ENCODE data around the gene ZDHHC6. TPM values are rescaled to one million over a fixed set of nuclear protein-coding genes. Genes with fewer than 3 reads are reported as not detected.
"Not testable (repeated sequence)": the region's sequence is repeated elsewhere in the genome, so short reads cannot be mapped to it uniquely, and the experiment has no call there.

ZDHHC6 gene
- total and polyA plus RNA-seq, 5 donors, result 17.8 to 27.2 (median 18.2) TPM

- DNase-seq (no peak), ATAC-seq (no peak)
- H3K4me3 ChIP-seq (ENCODE audit: low read length), result no peak overlapping the region
- intact Hi-C loops (cut with DNase I), result no loop called here
- H3K27ac ChIP-seq (ENCODE audit: low read length), result no peak overlapping the region
- H3K4me1 ChIP-seq (ENCODE audit: control insufficient read depth, insufficient read depth, low read length), result no peaks in the 10 kb centered on the region
- no peaks in the 10 kb centered on the region for H3K27me3 ChIP-seq (ENCODE audit: control insufficient read depth, insufficient read depth)
- no peaks in the 10 kb centered on the region for H3K9me3 ChIP-seq (ENCODE audit: control insufficient read depth, low read length)
- 82% methylated on average over 1 of the region's 1 CpG for WGBS
Measured at GRCh38 chr10:112467541-112468075, 20.9 kb upstream of the ZDHHC6 start.

- no peak overlapping the region for H3K27ac ChIP-seq (ENCODE audit: low read length)
- 86% methylated on average over 3 of the region's 3 CpGs for WGBS
- DNase-seq (no peak), ATAC-seq (no peak)
- no peaks in the 10 kb centered on the region for H3K27me3 ChIP-seq (ENCODE audit: control insufficient read depth, insufficient read depth)
- no peaks in the 10 kb centered on the region for H3K4me1 ChIP-seq (ENCODE audit: control insufficient read depth, insufficient read depth, low read length)
- H3K4me3 ChIP-seq (ENCODE audit: low read length), result no peak overlapping the region
- intact Hi-C loops (cut with DNase I), result no loop called here
- no peaks in the 10 kb centered on the region for H3K9me3 ChIP-seq (ENCODE audit: control insufficient read depth, low read length)
Measured at GRCh38 chr10:112466802-112467201, 20.1 kb upstream of the ZDHHC6 start.

DNA sequence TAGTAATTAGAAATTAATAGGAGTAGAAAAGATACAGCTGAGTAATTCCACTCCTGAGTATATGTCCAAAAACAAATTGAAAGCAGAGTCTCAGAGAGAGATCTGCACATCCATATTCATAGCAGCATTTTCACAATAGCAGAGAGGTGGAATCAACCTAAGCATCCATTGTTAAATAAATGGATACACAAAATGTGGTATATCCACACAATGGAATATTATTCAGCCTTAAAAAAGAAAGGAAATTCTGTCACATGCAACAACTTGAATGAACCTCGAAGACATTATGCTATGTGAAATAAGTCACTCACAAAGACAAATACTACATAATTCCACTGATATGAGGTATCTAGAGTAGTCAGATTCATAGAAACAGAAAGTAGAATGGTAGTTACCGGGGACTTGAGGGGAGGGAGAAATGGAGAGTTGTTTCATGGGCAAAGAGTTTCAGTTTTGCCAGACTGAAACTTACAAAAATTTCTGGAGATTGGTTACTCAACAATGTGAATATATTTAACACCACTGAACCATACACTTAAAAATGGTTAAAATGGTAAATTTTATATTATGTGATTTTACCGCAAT lies 18.7 kb upstream of the ZDHHC6 start:
- Histone ChIP-seq H3K27ac (ENCODE audit: low read length) (no peak overlapping the region), H3K4me1 (ENCODE audit: control insufficient read depth, insufficient read depth, low read length) (no peaks in the 10 kb centered on the region), H3K27me3 (ENCODE audit: control insufficient read depth, insufficient read depth) (no peaks in the 10 kb centered on the region), H3K9me3 (ENCODE audit: control insufficient read depth, low read length) (no peaks in the 10 kb centered on the region), H3K4me3 (ENCODE audit: low read length) (no peak overlapping the region)
- intact Hi-C loops (cut with DNase I), result no loop called here
- DNase-seq, result no peak
- WGBS, result 96% methylated on average over 3 of the region's 3 CpGs
- ATAC-seq, result no peak

GRCh38 chr10:112464074-112464473 lies 17.4 kb upstream of the ZDHHC6 start:
- H3K4me1 ChIP-seq (ENCODE audit: control insufficient read depth, insufficient read depth, low read length); DNase-seq: not testable (repeated sequence)
- 95% methylated on average over 5 of the region's 5 CpGs for WGBS

DNA sequence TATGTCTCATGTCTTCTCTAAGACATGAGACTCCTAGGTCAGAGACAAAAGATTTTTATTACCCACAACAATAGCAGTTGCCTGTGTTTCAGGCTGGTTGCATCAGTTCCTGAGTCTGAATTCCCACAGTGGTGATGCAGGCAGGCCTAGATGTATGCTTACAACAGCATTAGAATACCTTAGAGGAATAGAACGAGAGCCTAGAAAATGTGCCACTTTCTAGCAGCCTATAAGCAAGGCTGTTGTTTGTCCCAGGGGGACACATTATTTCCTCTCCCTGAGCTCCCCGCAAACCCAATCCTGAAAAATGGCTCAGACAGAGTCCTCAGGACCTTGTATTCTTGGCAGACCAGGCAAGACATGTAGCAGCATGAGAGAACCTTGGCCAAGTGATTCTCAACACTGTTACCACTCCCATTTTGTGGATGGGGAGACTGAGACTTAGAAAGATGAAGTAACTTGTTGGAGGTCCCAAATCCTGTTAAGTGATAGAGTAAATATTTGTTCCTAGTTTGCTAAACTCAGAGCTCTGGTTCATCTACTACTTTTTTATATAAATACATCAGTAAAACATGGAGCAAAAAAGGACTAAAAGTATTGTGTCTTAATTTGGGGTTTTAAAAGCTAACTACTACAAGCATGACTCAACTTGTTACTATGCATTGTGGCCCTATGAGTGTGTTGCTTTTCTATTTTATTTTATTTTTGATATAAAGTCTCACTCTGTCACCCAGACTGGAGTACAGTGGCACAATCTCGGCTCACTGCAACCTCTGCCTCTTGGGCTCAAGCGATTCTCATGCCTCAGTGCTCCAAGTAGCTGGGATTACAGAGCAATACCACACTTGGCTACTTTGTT lies 14.5 kb upstream of the ZDHHC6 start:
- no peaks in the 10 kb centered on the region for H3K9me3 ChIP-seq (ENCODE audit: control insufficient read depth, low read length)
- H3K27me3 ChIP-seq (ENCODE audit: control insufficient read depth, insufficient read depth), result no peaks in the 10 kb centered on the region
- DNase-seq (no peak), ATAC-seq (no peak)
- no peak overlapping the region for H3K27ac ChIP-seq (ENCODE audit: low read length)
- intact Hi-C loops (cut with DNase I), result no loop called here
- H3K4me1 ChIP-seq (ENCODE audit: control insufficient read depth, insufficient read depth, low read length), result no peaks in the 10 kb centered on the region
- H3K4me3 ChIP-seq (ENCODE audit: low read length), result no peak overlapping the region
- WGBS, result 97% methylated on average over 4 of the region's 4 CpGs

More at GRCh38 chr10:112464074-112464473, 17.4 kb upstream of the ZDHHC6 start:
- H3K9me3 ChIP-seq (ENCODE audit: control insufficient read depth, low read length); H3K27me3 ChIP-seq (ENCODE audit: control insufficient read depth, insufficient read depth); ATAC-seq; intact Hi-C loops (cut with DNase I); H3K4me3 ChIP-seq (ENCODE audit: low read length); H3K27ac ChIP-seq (ENCODE audit: low read length): not testable (repeated sequence)

DNA sequence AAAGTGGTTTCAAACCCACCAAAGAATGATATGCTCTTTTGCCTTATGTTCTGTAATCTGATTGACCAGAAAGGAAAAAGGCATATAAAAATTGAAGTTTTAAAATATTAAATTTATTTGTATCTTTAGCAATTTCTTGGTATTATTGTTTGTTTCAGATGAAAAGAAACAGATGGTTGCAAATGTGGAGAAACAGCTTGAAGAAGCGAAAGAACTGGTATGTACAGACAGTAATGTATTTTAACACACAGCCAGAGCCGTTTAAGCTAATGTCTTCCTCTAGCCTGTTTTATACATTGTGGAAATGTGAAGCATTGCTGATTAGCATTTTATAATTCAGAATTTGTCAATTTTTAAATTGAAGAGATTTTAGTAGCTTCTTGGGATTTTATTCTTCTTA lies 13.7 kb upstream of the ZDHHC6 start:
- WGBS, result 91% methylated on average over 2 of the region's 2 CpGs
- no peak for DNase-seq

DNA sequence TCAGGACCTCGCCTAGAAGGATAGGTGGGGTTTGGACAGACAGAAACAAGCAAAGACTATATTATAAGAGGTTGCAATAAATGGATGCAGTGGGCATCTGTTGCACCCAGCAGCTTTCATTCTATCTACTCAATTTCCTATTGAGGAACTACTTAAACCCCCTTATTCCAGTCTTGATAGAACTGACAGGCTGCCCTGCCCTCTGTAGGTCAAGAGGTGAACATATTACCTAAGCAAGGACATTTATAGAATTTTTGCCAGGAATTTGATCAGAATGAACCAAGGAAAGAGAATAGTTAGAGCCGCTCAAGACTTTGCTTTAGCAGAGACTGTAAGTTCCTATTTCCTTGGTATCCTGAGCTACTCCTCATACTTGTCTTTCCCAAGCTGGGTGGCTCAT lies 9.8 kb upstream of the ZDHHC6 start:
- no peak overlapping the region for H3K4me3 ChIP-seq (ENCODE audit: low read length)
- WGBS, result 97% methylated on average over 2 of the region's 2 CpGs
- no peaks in the 10 kb centered on the region for H3K4me1 ChIP-seq (ENCODE audit: control insufficient read depth, insufficient read depth, low read length)
- ATAC-seq, result no peak
- no peak overlapping the region for H3K27ac ChIP-seq (ENCODE audit: low read length)
- no peak for DNase-seq
- no peaks in the 10 kb centered on the region for H3K9me3 ChIP-seq (ENCODE audit: control insufficient read depth, low read length)
- H3K27me3 ChIP-seq (ENCODE audit: control insufficient read depth, insufficient read depth), result no peaks in the 10 kb centered on the region
- intact Hi-C loops (cut with DNase I), result no loop called here

More for the DNA sequence above, 13.7 kb upstream of the ZDHHC6 start:
- Histone ChIP-seq H3K27me3 (ENCODE audit: control insufficient read depth, insufficient read depth) (no peaks in the 10 kb centered on the region), H3K9me3 (ENCODE audit: control insufficient read depth, low read length) (no peaks in the 10 kb centered on the region), H3K4me3 (ENCODE audit: low read length) (no peak overlapping the region), H3K27ac (ENCODE audit: low read length) (no peak overlapping the region), H3K4me1 (ENCODE audit: control insufficient read depth, insufficient read depth, low read length) (no peaks in the 10 kb centered on the region)
- ATAC-seq, result no peak
- intact Hi-C loops (cut with DNase I), result no loop called here

- H3K4me3 ChIP-seq (ENCODE audit: low read length), result no peak overlapping the region
- no peaks in the 10 kb centered on the region for H3K4me1 ChIP-seq (ENCODE audit: control insufficient read depth, insufficient read depth, low read length)
- no peaks in the 10 kb centered on the region for H3K27me3 ChIP-seq (ENCODE audit: control insufficient read depth, insufficient read depth)
- ATAC-seq, result no peak
- no peak overlapping the region for H3K27ac ChIP-seq (ENCODE audit: low read length)
- DNase-seq, result no peak
- intact Hi-C loops (cut with DNase I), result no loop called here
- 86% methylated on average over 2 of the region's 3 CpGs for WGBS
- H3K9me3 ChIP-seq (ENCODE audit: control insufficient read depth, low read length), result no peaks in the 10 kb centered on the region
Measured at GRCh38 chr10:112454910-112455779, 8.4 kb upstream of the ZDHHC6 start.

DNA sequence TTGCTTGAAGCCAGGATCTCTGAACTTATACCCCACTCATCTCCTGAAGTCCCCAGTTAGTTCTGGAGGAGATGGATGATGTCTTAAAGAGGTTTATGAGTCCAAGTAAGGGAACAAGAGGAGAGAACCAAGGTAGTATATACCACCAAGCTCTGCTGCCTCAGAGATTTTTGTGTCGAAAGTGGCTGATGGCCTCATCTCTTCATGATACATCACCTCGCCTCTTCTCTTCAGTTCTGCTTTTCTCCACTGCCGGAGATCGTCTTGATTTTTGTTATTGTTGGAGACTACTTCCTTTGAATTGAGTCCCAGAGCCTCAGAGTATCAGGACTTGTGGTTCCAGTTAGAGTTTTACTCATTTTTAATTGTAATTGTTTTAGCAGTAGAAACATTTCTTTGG lies 2.2 kb upstream of the ZDHHC6 start:
- Histone ChIP-seq H3K4me1 (ENCODE audit: control insufficient read depth, insufficient read depth, low read length) (peaks cover 2% of the 10 kb centered on the region), H3K4me3 (ENCODE audit: low read length) (no peak overlapping the region), H3K27ac (ENCODE audit: low read length) (no peak overlapping the region), H3K9me3 (ENCODE audit: control insufficient read depth, low read length) (no peaks in the 10 kb centered on the region), H3K27me3 (ENCODE audit: control insufficient read depth, insufficient read depth) (no peaks in the 10 kb centered on the region)
- DNase-seq (no peak), ATAC-seq (no peak)
- intact Hi-C loops (cut with DNase I), result loop anchor here in 1 of 4 donors (10.0 kb wide), 1 partner anchor 274 kb away; no protein-coding TSS in a partner anchor
- WGBS, result 62% methylated on average over 4 of the region's 4 CpGs

DNA sequence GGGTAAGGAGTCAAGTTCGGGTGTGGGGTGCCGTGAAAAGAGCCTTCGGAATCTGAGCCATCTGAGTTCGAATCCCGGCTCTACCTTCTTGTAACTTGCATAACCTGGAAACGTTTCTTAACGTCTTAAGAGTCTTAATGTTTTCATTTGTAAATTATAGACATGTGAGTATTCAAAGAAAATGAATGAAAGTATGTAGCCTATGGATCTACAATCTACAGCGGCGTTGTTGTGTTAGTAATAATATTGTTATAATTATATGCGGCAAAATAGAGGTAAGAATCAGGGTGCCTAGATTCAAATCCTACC lies 860 bp upstream of the ZDHHC6 start:
- H3K9me3 ChIP-seq (ENCODE audit: control insufficient read depth, low read length), result no peaks in the 10 kb centered on the region
- no peak for DNase-seq
- intact Hi-C loops (cut with DNase I), result loop anchor here in 1 of 4 donors (10.0 kb wide), 1 partner anchor 273 kb away; no protein-coding TSS in a partner anchor
- peaks cover 2% of the 10 kb centered on the region for H3K4me1 ChIP-seq (ENCODE audit: control insufficient read depth, insufficient read depth, low read length)
- 3% methylated on average over 10 of the region's 10 CpGs for WGBS
- H3K27ac ChIP-seq (ENCODE audit: low read length), result no peak overlapping the region
- peak overlapping the region; percentile 77 for H3K4me3 ChIP-seq (ENCODE audit: low read length)
- ATAC-seq, result no peak
- H3K27me3 ChIP-seq (ENCODE audit: control insufficient read depth, insufficient read depth), result no peaks in the 10 kb centered on the region

Data from right cardiac atrium (tissue), 5 donors.